ENCODE measurements around the gene FAM163B. TPM values are rescaled to one million over a fixed set of nuclear protein-coding genes. Genes with fewer than 3 reads are reported as not detected.
A peak's percentile ranks its signal among the peaks of the same experiment; 100 is the strongest.

Gene FAM163B
- polyA plus RNA-seq, 1 of the 3 experiments (the other 2 are of a cell fraction) = 0.05 TPM

DNA sequence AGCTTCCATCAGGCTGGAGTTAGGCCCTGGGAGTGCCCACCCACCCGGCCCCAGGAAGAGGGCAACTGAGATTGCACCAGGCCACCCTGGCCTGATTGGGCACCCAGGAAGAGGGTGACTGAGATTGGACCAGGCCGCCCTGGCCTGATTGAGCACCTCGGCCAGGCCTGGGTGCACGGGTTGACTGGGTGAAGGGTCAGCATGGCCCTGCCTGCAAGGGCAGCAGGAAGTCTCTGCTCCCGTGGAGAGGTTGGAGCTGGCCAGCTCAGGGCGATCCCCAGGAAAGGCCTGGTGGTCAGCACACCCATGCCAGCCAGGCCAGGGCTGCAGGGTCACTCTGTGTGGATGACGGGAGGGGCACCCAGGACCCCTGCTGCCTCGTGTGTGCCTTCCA, 62.9 kb downstream of the FAM163B start:
- H4K20me1 ChIP-seq (ENCODE audit: insufficient read depth) = no peaks in the 10 kb centered on the region
- H3K27me3 ChIP-seq (ENCODE audit: insufficient read depth) = no peaks in the 10 kb centered on the region
- TF ChIP-seq TEAD4 (IDR thresholded peaks at IDR 0.05; ENCODE audit: borderline replicate concordance, insufficient read depth) (no peak), ELF1 (IDR thresholded peaks at IDR 0.05) (no peak), EZH2phosphoT487 (IDR thresholded peaks at IDR 0.05; ENCODE audit: borderline replicate concordance, low read depth) (no peak), POLR2AphosphoS5 (IDR thresholded peaks at IDR 0.05; ENCODE audit: low read depth, low read length) (no peak), SIN3A (IDR thresholded peaks at IDR 0.05; ENCODE audit: borderline replicate concordance, low read depth, low read length) (no peak), JUND (IDR thresholded peaks at IDR 0.05) (no peak), EP300 (IDR thresholded peaks at IDR 0.05; ENCODE audit: borderline replicate concordance in 1 of 2, low read depth in 1 of 2, low read length in 1 of 2) (no peak), FOXM1 (IDR thresholded peaks at IDR 0.05; ENCODE audit: low read depth) (no peak)
- TF ChIP-seq, protein P1, sequence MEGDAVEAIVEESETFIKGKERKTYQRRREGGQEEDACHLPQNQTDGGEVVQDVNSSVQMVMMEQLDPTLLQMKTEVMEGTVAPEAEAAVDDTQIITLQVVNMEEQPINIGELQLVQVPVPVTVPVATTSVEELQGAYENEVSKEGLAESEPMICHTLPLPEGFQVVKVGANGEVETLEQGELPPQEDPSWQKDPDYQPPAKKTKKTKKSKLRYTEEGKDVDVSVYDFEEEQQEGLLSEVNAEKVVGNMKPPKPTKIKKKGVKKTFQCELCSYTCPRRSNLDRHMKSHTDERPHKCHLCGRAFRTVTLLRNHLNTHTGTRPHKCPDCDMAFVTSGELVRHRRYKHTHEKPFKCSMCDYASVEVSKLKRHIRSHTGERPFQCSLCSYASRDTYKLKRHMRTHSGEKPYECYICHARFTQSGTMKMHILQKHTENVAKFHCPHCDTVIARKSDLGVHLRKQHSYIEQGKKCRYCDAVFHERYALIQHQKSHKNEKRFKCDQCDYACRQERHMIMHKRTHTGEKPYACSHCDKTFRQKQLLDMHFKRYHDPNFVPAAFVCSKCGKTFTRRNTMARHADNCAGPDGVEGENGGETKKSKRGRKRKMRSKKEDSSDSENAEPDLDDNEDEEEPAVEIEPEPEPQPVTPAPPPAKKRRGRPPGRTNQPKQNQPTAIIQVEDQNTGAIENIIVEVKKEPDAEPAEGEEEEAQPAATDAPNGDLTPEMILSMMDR (IDR thresholded peaks at IDR 0.05) = no peak
- no peak overlapping the region for H3K9ac ChIP-seq
- no peak for DNase-seq
- WGBS (ENCODE audit: low lambda C conversion rate) = no CpG with 5 or more reads among the region's 8 CpGs
- H3F3A ChIP-seq (replicated peaks; ENCODE audit: insufficient read depth) = no peaks in the 10 kb centered on the region
- H2AFZ ChIP-seq (ENCODE audit: low read depth) = no peak overlapping the region
- H3K79me2 ChIP-seq (ENCODE audit: insufficient read depth) = no peaks in the 10 kb centered on the region
- H3K4me3 ChIP-seq (ENCODE audit: low read depth in 2 of 2, low read length in 1 of 2) = no peak overlapping the region
- H3K9me2 ChIP-seq = no peaks in the 10 kb centered on the region
- no peaks in the 10 kb centered on the region for H3K9me3 ChIP-seq
- peaks cover 0 to 2% of the 10 kb centered on the region in 2 experiments for H3K36me3 ChIP-seq (replicated peaks in 1 of 2; ENCODE audit: control insufficient read depth in 1 of 2, insufficient read depth in 2 of 2, low read length in 1 of 2)
- CTCF ChIA-PET = interaction anchor here (1.3 kb wide), 1 partner anchor 12 kb away, joined by 3 read pairs; no protein-coding TSS in a partner anchor
- H3K4me2 ChIP-seq = no peak overlapping the region
- H3K4me1 ChIP-seq (ENCODE audit: control insufficient read depth in 1 of 2, insufficient read depth in 2 of 2, low read depth in 1 of 2, low read length in 1 of 2) = peaks cover 0 to 28% of the 10 kb centered on the region in 2 experiments; a peak in 1 of 4 replicates
- H3K27ac ChIP-seq (ENCODE audit: low read depth in 2 of 2, low read length in 1 of 2) = peak overlapping the region in 1 of 2 experiments; percentile 80; a peak in 2 of 4 replicates
- POLR2A ChIA-PET = interaction anchor here (0.7 to 1.6 kb wide), 2 partner anchors 9 to 12 kb away, joined by 5 to 6 read pairs; partner anchors contain the start of gene ADAMTSL2

DNA sequence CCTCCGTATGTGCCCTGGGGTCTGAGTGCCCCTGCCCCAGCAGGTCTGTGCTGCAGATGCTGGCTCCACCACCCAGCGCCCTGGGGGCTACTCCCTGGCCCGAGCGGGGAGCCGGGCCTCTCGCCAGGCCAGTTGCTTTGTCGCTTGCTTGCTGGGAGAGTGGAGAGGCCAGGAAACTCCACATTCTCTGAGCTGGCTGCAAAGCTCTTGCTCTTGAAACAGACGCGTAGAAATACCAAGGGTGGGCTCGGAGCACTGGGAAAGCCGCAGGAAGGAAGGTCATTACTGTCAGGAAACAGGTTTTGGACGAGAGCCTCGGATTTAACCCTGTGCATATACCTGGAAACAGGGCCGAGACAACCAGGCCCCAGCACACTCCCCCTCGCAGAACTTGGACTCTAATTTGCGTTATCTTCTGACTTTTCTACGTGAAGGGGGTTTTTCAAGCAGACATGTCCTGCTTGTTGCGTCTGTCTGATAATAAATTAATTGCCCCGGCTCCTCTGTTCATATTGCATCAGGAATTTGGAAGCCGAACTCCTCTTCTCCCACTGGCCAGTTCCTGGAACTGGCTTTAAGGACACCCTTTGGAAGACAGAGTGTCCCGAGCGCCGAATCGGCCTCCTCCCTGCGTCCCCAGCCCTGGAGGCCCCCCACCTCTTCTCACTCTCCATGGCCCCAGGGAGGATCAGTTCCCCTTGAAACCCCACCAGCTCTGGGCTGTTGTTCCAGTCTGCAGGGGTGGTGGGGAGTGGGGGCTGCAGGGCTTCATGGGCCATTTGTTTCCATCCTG, 63.5 kb downstream of the FAM163B start:
- Histone ChIP-seq H3K9ac (no peak overlapping the region), H4K20me1 (ENCODE audit: insufficient read depth) (no peaks in the 10 kb centered on the region), H3K4me3 (ENCODE audit: low read depth in 2 of 2, low read length in 1 of 2) (no peak overlapping the region), H3F3A (replicated peaks; ENCODE audit: insufficient read depth) (no peaks in the 10 kb centered on the region), H3K4me2 (no peak overlapping the region), H3K9me2 (no peaks in the 10 kb centered on the region), H3K4me1 (ENCODE audit: control insufficient read depth in 1 of 2, insufficient read depth in 2 of 2, low read depth in 1 of 2, low read length in 1 of 2) (peaks cover 0 to 28% of the 10 kb centered on the region in 2 experiments; a peak in 1 of 4 replicates), H2AFZ (ENCODE audit: low read depth) (no peak overlapping the region), H3K36me3 (replicated peaks in 1 of 2; ENCODE audit: control insufficient read depth in 1 of 2, insufficient read depth in 2 of 2, low read length in 1 of 2) (peaks cover 0 to 2% of the 10 kb centered on the region in 2 experiments), H3K79me2 (ENCODE audit: insufficient read depth) (no peaks in the 10 kb centered on the region), H3K9me3 (no peaks in the 10 kb centered on the region), H3K27ac (ENCODE audit: low read depth in 2 of 2, low read length in 1 of 2) (peak overlapping the region in 1 of 2 experiments; percentile 80; a peak in 2 of 4 replicates), H3K27me3 (ENCODE audit: insufficient read depth) (no peaks in the 10 kb centered on the region)
- DNase-seq = peak; percentile 79
- WGBS (ENCODE audit: low lambda C conversion rate) = 62% methylated on average over 18 of the region's 25 CpGs
- CTCF ChIA-PET = interaction anchor here (1.3 to 2.8 kb wide), 2 partner anchors 12 to 13 kb away, joined by 3 to 9 read pairs; partner anchors contain the start of gene ADAMTSL2
- TF ChIP-seq TCF12 (IDR thresholded peaks at IDR 0.05) (no peak), POLR2AphosphoS5 (IDR thresholded peaks at IDR 0.05; ENCODE audit: low read depth, low read length) (no peak)
- TF ChIP-seq, protein P2, sequence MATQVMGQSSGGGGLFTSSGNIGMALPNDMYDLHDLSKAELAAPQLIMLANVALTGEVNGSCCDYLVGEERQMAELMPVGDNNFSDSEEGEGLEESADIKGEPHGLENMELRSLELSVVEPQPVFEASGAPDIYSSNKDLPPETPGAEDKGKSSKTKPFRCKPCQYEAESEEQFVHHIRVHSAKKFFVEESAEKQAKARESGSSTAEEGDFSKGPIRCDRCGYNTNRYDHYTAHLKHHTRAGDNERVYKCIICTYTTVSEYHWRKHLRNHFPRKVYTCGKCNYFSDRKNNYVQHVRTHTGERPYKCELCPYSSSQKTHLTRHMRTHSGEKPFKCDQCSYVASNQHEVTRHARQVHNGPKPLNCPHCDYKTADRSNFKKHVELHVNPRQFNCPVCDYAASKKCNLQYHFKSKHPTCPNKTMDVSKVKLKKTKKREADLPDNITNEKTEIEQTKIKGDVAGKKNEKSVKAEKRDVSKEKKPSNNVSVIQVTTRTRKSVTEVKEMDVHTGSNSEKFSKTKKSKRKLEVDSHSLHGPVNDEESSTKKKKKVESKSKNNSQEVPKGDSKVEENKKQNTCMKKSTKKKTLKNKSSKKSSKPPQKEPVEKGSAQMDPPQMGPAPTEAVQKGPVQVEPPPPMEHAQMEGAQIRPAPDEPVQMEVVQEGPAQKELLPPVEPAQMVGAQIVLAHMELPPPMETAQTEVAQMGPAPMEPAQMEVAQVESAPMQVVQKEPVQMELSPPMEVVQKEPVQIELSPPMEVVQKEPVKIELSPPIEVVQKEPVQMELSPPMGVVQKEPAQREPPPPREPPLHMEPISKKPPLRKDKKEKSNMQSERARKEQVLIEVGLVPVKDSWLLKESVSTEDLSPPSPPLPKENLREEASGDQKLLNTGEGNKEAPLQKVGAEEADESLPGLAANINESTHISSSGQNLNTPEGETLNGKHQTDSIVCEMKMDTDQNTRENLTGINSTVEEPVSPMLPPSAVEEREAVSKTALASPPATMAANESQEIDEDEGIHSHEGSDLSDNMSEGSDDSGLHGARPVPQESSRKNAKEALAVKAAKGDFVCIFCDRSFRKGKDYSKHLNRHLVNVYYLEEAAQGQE (IDR thresholded peaks at IDR 0.05; ENCODE audit: low read depth, low read length) = no peak
- POLR2A ChIA-PET = interaction anchor here (1.4 to 1.6 kb wide), 3 partner anchors 11 to 96 kb away, joined by 3 to 6 read pairs (median 5); partner anchors contain the start of genes ADAMTSL2 and DBH

All from SK-N-SH (cell line).